HepG2 (cell line): ENCODE results near the gene CFAP73. TPM values are rescaled to one million over a fixed set of nuclear protein-coding genes. Genes with fewer than 3 reads are reported as not detected.
A peak's percentile ranks its signal among the peaks of the same experiment; 100 is the strongest.

Experiments used
- ATAC-seq: fragments of 200-7000 bp; cut with Tn5 transposase; 3 replicates; pipeline ENCODE4 v1.9.1; 2020; ENCODE audit warnings: mild to moderate bottlenecking, moderate library complexity
- BruUV-seq: library from RNA; stranded (reverse); fragments of 400-500 nt; replicated peaks from 2 replicates; lab custom pipeline; 2021; lab: Mats Ljungman, UMichigan
- CTCF ChIA-PET: fragments of 300-600 bp; formaldehyde crosslinking; extraction: SDS; loops from one replicate; lab custom pipeline; 2021; ENCODE audit warnings: low total read pairs, inconsistent platforms, low intra/inter-chr PET ratio; lab: Yijun Ruan, JAX
- POLR2A ChIA-PET: fragments of 350-600 bp; sonication (Branson Sonifier 250); formaldehyde crosslinking; loops from one replicate; lab custom pipeline; 2020; ENCODE audit warnings: antibody characterized with exemption, inconsistent platforms; lab: Yijun Ruan, JAX
- DNase-seq: peaks from one replicate; pipeline ENCODE4 v3.0.0-alpha.2; 2015; ENCODE audit warnings: low spot score
- FAIRE-seq: peaks from 3 replicates; lab custom pipeline; 2011; peaks lifted over from hg19 to GRCh38; lab: Jason Lieb, UNC
- H2AFZ ChIP-seq: one replicate; pipeline ENCODE4 v1.6.1; 2011; ENCODE audit warnings: low read length, inconsistent platforms
- H3K27ac ChIP-seq: fragments of 300-600 bp; 3 replicates; pipeline ENCODE4 v1.8.0; 2011; ENCODE audit warnings: mixed run types, mild to moderate bottlenecking, mixed read lengths, low read length, inconsistent platforms; ENCODE audit not compliant: insufficient read depth; ENCODE audit errors: extremely low read length
- H3K27me3 ChIP-seq, 2 experiments: fragments of 200-600 bp in 1 of 2; 2 replicates in 1 of 2; 3 replicates in 1 of 2; pipeline versions ENCODE4 v1.6.0 to v1.8.0; 2011; ENCODE audit warnings: low read length in 2 of 2, mild to moderate bottlenecking in 2 of 2, moderate library complexity in 2 of 2, inconsistent platforms in 1 of 2; ENCODE audit not compliant: insufficient read depth in 2 of 2, control insufficient read depth in 1 of 2
- H3K36me3 ChIP-seq, 2 experiments: fragments of 200-600 bp in 1 of 2; replicated peaks in 1 of 2; 2 replicates in 1 of 2; 3 replicates in 1 of 2; pipeline versions ENCODE4 v1.5.1 to v1.8.0; 2011; ENCODE audit warnings: low read length in 2 of 2, inconsistent platforms in 1 of 2; ENCODE audit not compliant: insufficient read depth in 2 of 2, control insufficient read depth in 1 of 2
- H3K4me1 ChIP-seq: 2 replicates; pipeline ENCODE4 v1.5.1; 2012; ENCODE audit warnings: low read length, inconsistent platforms; ENCODE audit not compliant: insufficient read depth
- H3K4me2 ChIP-seq: 2 replicates; pipeline ENCODE4 v1.6.0; 2011; ENCODE audit warnings: low read depth, low read length, inconsistent platforms
- H3K4me3 ChIP-seq, 3 experiments: fragments of 200-600 bp in 1 of 3; sonication (generic), shearing (Covaris generic) in 1 of 3; replicated peaks in 1 of 3; 2 replicates each; pipeline ENCODE4 v1.5.1; 2011 to 2016; ENCODE audit warnings: low read length in 3 of 3, inconsistent platforms in 2 of 3, low read depth in 2 of 3, mild to moderate bottlenecking in 2 of 3, control low read depth in 1 of 3, mixed read lengths in 1 of 3; ENCODE audit not compliant: insufficient read depth in 1 of 3
- H3K79me2 ChIP-seq: one replicate; pipeline ENCODE4 v1.6.1; 2011; ENCODE audit warnings: low read length, inconsistent platforms; ENCODE audit not compliant: insufficient read depth
- H3K9ac ChIP-seq: 2 replicates; pipeline ENCODE4 v1.6.0; 2011; ENCODE audit warnings: mild to moderate bottlenecking, low read depth, low read length, inconsistent platforms; ENCODE audit not compliant: insufficient read depth
- H3K9me3 ChIP-seq: 2 replicates; pipeline ENCODE4 v1.5.1; 2012; ENCODE audit warnings: mild to moderate bottlenecking, low read length
- H4K20me1 ChIP-seq: 2 replicates; pipeline ENCODE4 v1.6.0; 2011; ENCODE audit warnings: inconsistent platforms, mild to moderate bottlenecking, low read length, moderate library complexity; ENCODE audit not compliant: insufficient read depth
- AGO1 ChIP-seq: fragments of 200-400 bp; formaldehyde crosslinking; IDR thresholded peaks from 2 replicates; pipeline ENCODE4 v1.6.1; 2017; ENCODE audit warnings: mild to moderate bottlenecking, low read depth, low read length, moderate library complexity; ENCODE audit not compliant: poor library complexity, severe bottlenecking
- EHMT2 ChIP-seq: fragments of 200-600 bp; sonication (generic); IDR thresholded peaks from 2 replicates; pipeline ENCODE4 v1.7.0; 2017; ENCODE audit warnings: antibody characterized with exemption, low read depth, low read length, borderline replicate concordance
- PRPF4 ChIP-seq: fragments of 200-400 bp; formaldehyde crosslinking; IDR thresholded peaks from 2 replicates; pipeline ENCODE4 v1.6.1; 2016; ENCODE audit warnings: low read length, low read depth; ENCODE audit not compliant: poor library complexity, severe bottlenecking
- RELA ChIP-seq: sonication (generic); formaldehyde crosslinking; IDR thresholded peaks from 2 replicates; pipeline ENCODE4 v1.4.0; 2020; ENCODE audit warnings: missing genetic modification reagents
- RFX1 ChIP-seq: fragments of 450-650 bp; IDR thresholded peaks from 2 replicates; pipeline ENCODE4 v1.6.1; 2017
- ZBTB49 ChIP-seq: sonication (generic); formaldehyde crosslinking; IDR thresholded peaks from 2 replicates; pipeline ENCODE4 v1.4.0; 2020; ENCODE audit warnings: missing genetic modification reagents, borderline replicate concordance
- ZNF274 ChIP-seq: sonication (generic); formaldehyde crosslinking; IDR thresholded peaks from 2 replicates; pipeline ENCODE4 v1.5.1; 2020; ENCODE audit warnings: mild to moderate bottlenecking, missing genetic modification reagents
- ZNF597 ChIP-seq: sonication (generic); formaldehyde crosslinking; IDR thresholded peaks from 2 replicates; pipeline ENCODE4 v1.5.0; 2020; ENCODE audit warnings: missing genetic modification reagents
- ZNF607 ChIP-seq: sonication (generic); formaldehyde crosslinking; IDR thresholded peaks from 2 replicates; pipeline ENCODE4 v1.5.1; 2020; ENCODE audit warnings: missing genetic modification reagents, mild to moderate bottlenecking, borderline replicate concordance
- ZNF616 ChIP-seq: sonication (generic); formaldehyde crosslinking; IDR thresholded peaks from 2 replicates; pipeline ENCODE4 v1.5.0; 2020; ENCODE audit warnings: low read depth, mild to moderate bottlenecking, missing genetic modification reagents
- ZNF768 ChIP-seq: sonication (generic); formaldehyde crosslinking; IDR thresholded peaks from 2 replicates; pipeline ENCODE4 v1.4.0; 2020; ENCODE audit warnings: missing genetic modification reagents
- WGBS: methylation state at CpG from one replicate; pipeline ENCODE4 v1.1.6; 2017; ENCODE audit warnings: low lambda C conversion rate; 5-methylcytosine and 5-hydroxymethylcytosine counted together
- in situ Hi-C: cut with HindIII; loops from 2 replicates; pipeline ENCODE4 v1.10.0; 2017; ENCODE audit warnings: low pct_unique_long_range_greater_than_20kb; ENCODE audit not compliant: extremely low pct_ligation_motif_present
- intact Hi-C: fragments of 100-400 bp; cut with micrococcal nuclease; formaldehyde crosslinking; loops from one replicate; pipeline ENCODE4 v1.10.0; 2022; ENCODE audit not compliant: unreplicated experiment
- polyA plus RNA-seq, 8 experiments: library from polyadenylated mRNA; depleted of rRNA in 3 of 8; stranded (reverse) in 7 of 8; unstranded in 1 of 8; fragments of >200 nt; fragmentation: Illumina TruSeq in 4 of 8; extraction: Trizol in 4 of 8; gene quantifications; 2 replicates each; pipeline versions ENCODE4 v1.2.1 to v1.2.3, GENCODE V29; 2011 to 2016; ENCODE audit warnings: low read depth in 4 of 8, missing spikeins in 1 of 8, mixed read lengths in 1 of 8; ENCODE audit not compliant: insufficient read depth in 1 of 8
- total RNA-seq, 5 experiments: library from RNA; depleted of rRNA; stranded (reverse); fragments of >200 nt; fragmentation: Illumina TruSeq; extraction: Trizol; gene quantifications; 2 replicates each; pipeline ENCODE4 v1.2.3, GENCODE V29; 2016; ENCODE audit warnings: low read depth in 1 of 5
- TF ChIP-seq, protein P1 (sequence below): sonication (generic); formaldehyde crosslinking; conservative IDR thresholded peaks from 2 replicates; pipeline ENCODE4 v1.4.0; 2020; ENCODE audit warnings: mild to moderate bottlenecking, missing genetic modification reagents, moderate library complexity
- TF ChIP-seq, protein P2 (sequence below): sonication (generic); formaldehyde crosslinking; IDR thresholded peaks from 2 replicates; pipeline ENCODE4 v1.4.0; 2020; ENCODE audit warnings: missing genetic modification reagents, borderline replicate concordance

CFAP73 gene
- total and polyA plus RNA-seq, 2 of the 13 experiments (the other 11 are each of a cell fraction or from before 2014, with no cell fraction given), result not detected

DNA sequence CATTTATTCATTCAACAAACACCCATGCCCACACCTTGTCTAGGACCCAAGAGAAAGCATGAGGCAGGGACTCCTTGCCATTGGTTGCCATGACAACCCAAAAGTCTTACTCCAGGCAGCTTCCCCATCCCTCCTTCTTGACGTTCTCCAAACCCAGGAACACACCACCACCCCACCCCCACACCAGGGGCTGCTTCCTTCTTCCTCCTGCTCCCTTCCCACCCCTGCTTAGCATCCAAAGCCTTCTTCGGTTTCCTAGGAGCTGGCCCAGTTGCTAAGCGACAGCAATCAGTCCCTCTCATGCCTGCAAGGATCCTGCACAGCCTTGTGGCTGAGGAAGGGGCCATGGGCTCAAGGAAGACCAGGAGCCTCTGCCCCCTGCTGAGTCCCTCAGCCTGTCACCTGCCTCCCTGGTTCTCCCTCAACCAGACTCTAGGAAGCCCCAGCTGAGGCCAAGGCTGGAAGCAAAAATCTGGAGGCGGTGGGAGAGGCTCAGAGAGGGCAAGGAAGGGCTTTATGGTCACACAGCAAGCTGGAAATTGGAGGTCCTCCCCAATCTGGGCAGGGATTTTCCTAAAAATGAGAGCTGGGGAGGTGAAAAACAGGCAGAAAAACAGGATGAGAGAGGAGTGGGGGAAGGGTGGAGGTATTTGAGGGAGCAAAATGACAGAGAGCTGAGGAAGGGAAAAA is 29.4 kb upstream of the CFAP73 start:
- Histone ChIP-seq H4K20me1 (no peaks in the 10 kb centered on the region), H3K9me3 (no peaks in the 10 kb centered on the region), H3K36me3 (no peaks in the 10 kb centered on the region), H3K4me2 (no peak overlapping the region), H2AFZ (no peak overlapping the region), H3K27me3 (peaks cover 0 to 7% of the 10 kb centered on the region in 2 experiments; a peak in 1 of 5 replicates), H3K4me1 (no peaks in the 10 kb centered on the region)
- FAIRE-seq, result no peak
- in situ Hi-C loops (no loop called here), intact Hi-C loops (no loop called here)
- no peak for DNase-seq
- 6% methylated on average over 4 of the region's 4 CpGs for WGBS
- ChIA-PET POLR2A (no interaction called here), CTCF (no interaction called here)
- ATAC-seq, result no peak
- TF ChIP-seq ZNF597 (no peak), RFX1 (peak; percentile 44; the same call in 1 of the 2 replicates), ZNF616 (CRISPR knock-in tag) (no peak), ZBTB49 (CRISPR knock-in tag) (no peak), ZNF274 (no peak), ZNF768 (CRISPR knock-in tag) (peak; percentile 91), ZNF607 (no peak), RELA (no peak), AGO1 (no peak), EHMT2 (no peak), PRPF4 (no peak)
- TF ChIP-seq, protein P1, sequence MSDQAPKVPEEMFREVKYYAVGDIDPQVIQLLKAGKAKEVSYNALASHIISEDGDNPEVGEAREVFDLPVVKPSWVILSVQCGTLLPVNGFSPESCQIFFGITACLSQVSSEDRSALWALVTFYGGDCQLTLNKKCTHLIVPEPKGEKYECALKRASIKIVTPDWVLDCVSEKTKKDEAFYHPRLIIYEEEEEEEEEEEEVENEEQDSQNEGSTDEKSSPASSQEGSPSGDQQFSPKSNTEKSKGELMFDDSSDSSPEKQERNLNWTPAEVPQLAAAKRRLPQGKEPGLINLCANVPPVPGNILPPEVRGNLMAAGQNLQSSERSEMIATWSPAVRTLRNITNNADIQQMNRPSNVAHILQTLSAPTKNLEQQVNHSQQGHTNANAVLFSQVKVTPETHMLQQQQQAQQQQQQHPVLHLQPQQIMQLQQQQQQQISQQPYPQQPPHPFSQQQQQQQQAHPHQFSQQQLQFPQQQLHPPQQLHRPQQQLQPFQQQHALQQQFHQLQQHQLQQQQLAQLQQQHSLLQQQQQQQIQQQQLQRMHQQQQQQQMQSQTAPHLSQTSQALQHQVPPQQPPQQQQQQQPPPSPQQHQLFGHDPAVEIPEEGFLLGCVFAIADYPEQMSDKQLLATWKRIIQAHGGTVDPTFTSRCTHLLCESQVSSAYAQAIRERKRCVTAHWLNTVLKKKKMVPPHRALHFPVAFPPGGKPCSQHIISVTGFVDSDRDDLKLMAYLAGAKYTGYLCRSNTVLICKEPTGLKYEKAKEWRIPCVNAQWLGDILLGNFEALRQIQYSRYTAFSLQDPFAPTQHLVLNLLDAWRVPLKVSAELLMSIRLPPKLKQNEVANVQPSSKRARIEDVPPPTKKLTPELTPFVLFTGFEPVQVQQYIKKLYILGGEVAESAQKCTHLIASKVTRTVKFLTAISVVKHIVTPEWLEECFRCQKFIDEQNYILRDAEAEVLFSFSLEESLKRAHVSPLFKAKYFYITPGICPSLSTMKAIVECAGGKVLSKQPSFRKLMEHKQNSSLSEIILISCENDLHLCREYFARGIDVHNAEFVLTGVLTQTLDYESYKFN (CRISPR knock-in tag), result no peak
- TF ChIP-seq, protein P2, sequence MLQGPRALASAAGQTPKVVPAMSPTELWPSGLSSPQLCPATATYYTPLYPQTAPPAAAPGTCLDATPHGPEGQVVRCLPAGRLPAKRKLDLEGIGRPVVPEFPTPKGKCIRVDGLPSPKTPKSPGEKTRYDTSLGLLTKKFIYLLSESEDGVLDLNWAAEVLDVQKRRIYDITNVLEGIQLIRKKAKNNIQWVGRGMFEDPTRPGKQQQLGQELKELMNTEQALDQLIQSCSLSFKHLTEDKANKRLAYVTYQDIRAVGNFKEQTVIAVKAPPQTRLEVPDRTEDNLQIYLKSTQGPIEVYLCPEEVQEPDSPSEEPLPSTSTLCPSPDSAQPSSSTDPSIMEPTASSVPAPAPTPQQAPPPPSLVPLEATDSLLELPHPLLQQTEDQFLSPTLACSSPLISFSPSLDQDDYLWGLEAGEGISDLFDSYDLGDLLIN (CRISPR knock-in tag), result no peak
- TF ChIP-seq, all 625 proteins: peak for 2
- no TSS peak for BruUV-seq
- Histone ChIP-seq H3K9ac (no peak overlapping the region), H3K4me3 (no peak overlapping the region), H3K27ac (no peak overlapping the region), H3K79me2 (no peaks in the 10 kb centered on the region)
